GM18870 (cell line): ENCODE results near the gene CFAP298.
"Not testable (repeated sequence)": the region's sequence is repeated elsewhere in the genome, so short reads cannot be mapped to it uniquely, and the experiment has no call there.

Experiments used
- ATAC-seq: cut with Tn5 transposase; IDR thresholded peaks from one replicate; pipeline ENCODE4 v1.9.1; 2021; ENCODE audit warnings: moderate library complexity; ENCODE audit not compliant: unreplicated experiment

Gene CFAP298, protein sequence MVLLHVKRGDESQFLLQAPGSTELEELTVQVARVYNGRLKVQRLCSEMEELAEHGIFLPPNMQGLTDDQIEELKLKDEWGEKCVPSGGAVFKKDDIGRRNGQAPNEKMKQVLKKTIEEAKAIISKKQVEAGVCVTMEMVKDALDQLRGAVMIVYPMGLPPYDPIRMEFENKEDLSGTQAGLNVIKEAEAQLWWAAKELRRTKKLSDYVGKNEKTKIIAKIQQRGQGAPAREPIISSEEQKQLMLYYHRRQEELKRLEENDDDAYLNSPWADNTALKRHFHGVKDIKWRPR

GRCh38 chr21:32612075-32612998 lies at the start of gene CFAP298:
Gene CFAP298, minus strand, starts transcription at chr21:32612377. Its CDS starts 134 bp downstream, at chr21:32612243.
- peak; percentile 94 for ATAC-seq

DNA sequence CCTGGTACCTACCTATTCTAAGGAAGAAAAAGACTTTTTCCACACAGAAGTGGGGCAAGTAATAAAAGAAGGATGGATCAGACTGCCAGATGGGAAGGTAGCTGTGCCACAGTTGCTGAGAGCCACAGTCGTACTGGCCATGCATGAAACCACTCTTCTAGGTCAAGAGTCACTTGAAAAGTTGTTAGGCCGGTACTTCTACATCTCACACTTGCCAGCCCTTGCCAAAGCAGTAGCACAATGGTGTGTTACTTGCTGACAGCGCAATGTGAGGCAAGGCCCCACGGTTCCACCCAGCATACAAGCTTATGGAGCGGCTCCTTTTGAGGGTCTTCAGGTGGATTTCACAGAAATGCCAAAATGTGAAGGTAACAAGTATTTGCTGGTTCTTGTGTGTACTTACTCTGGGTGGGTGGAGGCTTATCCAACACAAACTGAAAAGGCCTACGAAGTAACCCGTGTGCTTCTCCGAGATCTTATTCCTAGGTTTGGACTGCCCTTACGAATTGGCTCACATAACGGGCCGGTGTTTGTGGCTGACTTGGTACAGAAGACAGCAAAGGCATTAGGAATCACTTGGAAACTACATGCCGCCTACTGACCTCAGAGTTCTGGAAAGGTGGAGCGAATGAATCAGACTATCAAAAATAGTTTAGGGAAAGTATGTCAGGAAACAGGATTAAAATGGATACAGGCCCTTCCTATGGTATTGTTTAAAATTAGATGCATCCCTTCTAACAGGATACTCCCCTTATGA lies 49.0 kb upstream of the CFAP298 start:
- ATAC-seq: not testable (repeated sequence)

DNA sequence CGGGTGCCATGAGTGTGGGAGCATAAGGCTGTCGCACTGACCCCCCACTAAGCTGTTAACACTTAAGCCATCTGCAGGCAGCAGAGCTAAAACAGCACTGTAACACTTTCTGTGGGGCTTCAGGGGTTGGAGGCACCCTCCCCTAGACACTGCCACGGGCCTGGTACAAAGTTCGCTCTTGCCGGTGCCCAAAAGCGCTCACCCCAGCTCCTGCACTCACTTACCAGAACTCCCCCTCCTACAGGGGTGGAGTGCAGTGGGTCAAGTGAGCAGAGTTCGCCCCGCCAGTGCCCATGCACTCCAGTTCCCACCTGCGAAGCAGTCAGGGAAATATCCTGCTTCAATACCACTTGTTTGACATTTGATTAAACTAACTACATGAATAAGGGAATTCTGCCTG lies 46.3 kb upstream of the CFAP298 start:
- no peak for ATAC-seq

DNA sequence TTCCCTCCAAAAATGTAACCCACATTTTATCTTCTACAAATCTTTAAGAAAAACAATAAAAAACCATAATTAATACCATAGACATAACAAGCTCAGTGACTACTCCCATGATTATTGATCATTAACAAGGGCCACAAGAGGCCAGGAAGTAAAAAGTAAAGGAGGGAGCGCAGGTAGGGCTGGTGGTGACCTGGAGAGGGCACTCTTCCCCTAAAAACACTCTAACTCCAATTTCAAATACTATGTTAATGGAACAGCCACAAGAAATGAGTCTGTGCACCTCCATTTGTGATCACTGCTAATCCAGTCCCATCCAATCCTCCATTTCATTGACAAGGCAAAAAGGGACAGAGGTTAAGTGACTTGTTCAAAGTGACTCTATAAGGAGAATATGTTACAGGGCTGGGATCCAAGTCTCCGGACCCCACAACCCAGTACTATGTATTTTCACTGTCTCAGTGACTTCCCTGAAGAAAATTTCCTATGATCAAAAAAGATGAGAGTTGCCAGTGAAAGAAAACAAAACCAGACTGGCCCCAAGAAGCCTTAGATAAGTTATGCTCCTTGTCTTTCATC lies 41.2 kb upstream of the CFAP298 start:
- peak; percentile 45 for ATAC-seq

DNA sequence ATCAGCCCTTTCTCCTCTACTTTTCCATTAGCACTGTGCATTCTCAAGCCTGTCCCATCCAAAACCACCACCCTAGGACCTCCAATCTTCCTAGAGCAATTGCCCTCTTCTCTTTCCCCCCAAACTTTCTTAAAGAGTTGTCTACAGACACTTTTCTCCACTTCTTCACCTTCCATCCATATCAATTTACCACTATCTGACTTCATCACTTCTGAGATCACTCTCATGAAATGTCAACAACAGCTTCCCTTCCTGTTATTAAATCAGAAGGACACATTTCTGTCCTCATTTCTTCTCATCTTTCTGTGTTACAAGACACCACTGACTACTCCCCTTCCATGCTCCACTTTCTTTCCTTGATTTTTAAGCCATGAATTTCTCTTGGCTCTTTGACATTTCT lies 36.0 kb upstream of the CFAP298 start:
- ATAC-seq: no peak

GRCh38 chr21:32645261-32646182 lies 33.3 kb upstream of the CFAP298 start:
- ATAC-seq: no peak

DNA sequence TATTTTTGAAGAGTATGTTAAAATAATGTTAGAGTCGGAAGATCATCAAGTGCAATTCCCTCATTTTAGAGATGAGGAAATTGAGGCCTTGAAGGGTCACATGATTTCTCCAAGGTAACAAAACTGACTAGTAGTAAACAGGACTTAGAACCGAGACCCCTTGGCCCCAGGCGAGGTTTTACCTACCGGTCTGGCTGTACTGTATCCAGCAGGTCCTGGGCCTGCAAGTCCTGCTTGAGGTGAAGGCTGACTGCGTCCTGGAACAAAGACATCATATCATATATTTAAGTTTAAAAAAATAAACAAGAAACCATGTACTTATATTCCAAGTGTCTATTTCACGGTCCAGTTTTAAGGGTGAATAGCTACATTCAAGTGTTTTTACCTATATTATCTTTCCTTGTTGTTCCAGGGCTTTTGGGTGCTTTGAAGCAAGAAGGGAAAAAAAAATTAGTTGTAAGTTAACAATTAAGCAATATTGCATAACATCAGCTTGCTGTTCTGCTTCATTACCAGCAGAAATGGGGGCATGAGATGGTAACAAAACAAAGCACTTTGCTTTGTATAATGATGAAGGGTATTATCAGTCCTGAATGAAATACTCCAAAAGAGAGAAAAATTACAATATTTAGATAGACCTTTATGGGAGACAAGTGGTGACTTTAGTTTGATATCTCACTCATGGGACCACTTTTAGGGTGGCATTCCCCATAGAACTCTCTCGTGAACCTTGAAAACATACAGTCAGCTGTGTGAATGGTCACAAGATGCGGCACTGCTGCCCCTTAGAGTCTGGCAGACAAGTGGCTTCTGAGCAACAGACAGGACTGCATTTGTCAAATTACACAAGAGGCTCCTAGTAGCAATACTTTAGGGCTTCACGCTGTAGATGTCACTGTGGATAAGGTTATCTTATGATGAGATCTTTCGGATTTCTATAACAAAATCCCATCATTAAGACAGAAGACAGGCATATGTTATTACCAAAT lies 29.8 kb upstream of the CFAP298 start:
- ATAC-seq: no peak

- ATAC-seq: no peak
Measured at GRCh38 chr21:32626621-32627196, 14.5 kb upstream of the CFAP298 start.

DNA sequence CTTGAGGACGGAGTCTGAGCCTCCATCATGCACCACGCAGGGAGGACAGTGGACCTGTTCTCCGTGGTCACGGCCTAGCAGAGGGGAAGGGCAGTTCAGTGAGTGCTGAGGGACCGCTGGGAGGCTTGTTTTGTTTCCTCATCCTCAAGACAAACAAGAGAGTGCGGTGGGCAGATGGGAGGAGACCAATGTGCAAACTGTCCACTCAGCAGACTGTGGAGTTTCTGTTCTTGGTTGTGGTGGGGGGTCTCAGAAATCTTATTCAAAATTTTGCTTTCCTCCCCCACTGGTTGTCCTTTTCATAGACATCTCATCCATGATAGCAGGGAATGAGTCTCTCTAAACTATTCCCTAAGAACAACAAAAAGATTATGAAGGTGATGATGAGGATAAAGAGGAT lies 6.0 kb upstream of the CFAP298 start:
- not testable (repeated sequence) for ATAC-seq

GRCh38 chr21:32613436-32614043 lies 1.4 kb upstream of the CFAP298 start:
- ATAC-seq: no peak

DNA sequence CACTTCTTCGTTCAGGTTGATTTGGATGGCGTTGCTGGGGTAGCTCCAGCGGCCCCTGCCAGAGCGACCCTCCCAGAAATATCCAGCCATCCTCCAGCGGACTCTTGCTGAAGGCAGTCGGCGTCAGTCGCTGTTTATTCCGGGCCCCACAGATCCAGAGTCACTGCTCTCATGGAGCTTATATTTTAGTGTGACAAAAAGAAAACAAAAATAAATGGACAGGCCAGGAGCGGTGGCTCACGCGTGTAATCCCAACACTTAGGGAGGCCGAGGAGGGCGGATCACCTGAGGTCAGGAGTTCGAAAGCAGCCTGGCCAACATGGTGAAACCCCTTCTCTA lies 791 bp upstream of the CFAP298 start:
- peak; percentile 9 for ATAC-seq

DNA sequence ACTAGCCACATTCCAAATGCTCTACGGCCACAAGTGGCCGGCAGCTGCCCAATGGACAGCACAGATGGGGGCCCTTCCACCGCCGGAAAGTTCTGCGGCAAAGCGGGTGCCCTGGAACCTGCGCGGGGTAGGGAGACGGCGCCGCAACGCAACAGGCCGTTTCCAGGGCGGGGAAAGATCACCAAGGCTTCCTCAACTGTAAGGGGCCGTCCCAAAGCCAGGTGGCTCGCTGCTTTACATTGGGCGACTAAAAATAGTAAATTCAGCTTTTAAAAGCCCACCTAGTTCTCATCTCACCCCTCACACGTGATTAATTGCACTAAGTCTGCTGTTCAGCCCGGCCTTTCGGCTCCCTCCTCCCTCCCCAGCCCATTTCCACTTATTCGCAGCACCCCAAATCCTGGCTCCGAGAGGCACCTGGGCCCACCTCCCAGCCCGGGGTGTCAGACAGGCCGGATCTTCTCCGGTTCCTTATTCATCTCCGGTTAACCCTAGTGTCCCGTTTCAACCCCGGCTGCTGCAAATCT lies 643 bp downstream of the CFAP298 start:
- no peak for ATAC-seq

DNA sequence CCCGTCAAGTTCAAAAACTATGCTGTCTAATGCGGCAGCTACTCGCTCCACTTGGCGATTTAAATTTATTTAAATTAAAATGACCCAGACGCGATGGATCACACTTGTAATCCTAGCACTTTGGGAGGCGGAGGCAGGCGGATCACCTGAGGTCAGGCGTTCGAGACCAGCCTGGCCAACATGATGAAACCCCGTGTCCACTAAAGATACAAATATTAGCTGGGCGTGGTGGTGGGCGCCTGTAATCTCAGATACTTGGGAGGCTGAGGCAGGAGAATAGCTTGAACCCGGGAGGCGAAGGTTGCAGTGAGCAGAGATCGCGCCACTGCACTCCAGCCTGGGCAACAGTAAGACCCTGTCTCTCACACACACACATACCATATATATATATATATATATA lies 1.2 kb downstream of the CFAP298 start:
- ATAC-seq: not testable (repeated sequence)

- no peak for ATAC-seq
Measured at GRCh38 chr21:32608851-32609250, 3.3 kb downstream of the CFAP298 start.

- ATAC-seq: no peak
Measured at GRCh38 chr21:32605469-32605868, 6.7 kb downstream of the CFAP298 start.

GRCh38 chr21:32604464-32604863 lies 7.7 kb downstream of the CFAP298 start:
- no peak for ATAC-seq

DNA sequence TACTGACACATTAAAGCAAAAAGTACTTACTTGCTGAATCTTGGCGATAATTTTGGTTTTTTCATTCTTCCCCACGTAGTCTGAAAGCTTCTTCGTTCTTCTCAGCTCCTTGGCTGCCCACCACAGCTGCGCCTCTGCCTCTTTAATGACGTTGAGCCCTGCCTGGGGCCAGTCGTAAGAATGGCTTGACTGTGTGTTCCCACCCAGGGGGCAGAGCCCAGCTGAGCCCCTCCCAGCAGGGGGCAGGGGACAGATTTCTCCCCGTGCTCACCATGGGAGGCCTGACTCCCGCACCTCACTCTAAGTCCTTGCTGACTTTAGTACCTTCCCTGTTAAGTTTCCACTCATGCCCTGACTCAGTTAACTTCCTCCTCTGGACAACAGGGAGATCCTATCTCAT lies 9.0 kb downstream of the CFAP298 start:
- no peak for ATAC-seq

- ATAC-seq: no peak
Measured at GRCh38 chr21:32602099-32602498, 10.1 kb downstream of the CFAP298 start.
